Activated CD8-positive, alpha-beta T cell treated with anti-CD3 and anti-CD28 coated beads for 36 hours (primary cell): ENCODE measurements around the gene FBXW5. TPM values are rescaled to one million over a fixed set of nuclear protein-coding genes. Genes with fewer than 3 reads are reported as not detected.

Experiments
- ATAC-seq: fragments of 200-7000 bp; cut with Tn5 transposase; one replicate; pipeline ENCODE4 v1.10.0; 2021; ENCODE audit warnings: mild to moderate bottlenecking, moderate library complexity
- CTCF ChIA-PET: fragments of 350-600 bp; sonication (Branson Sonifier 250); formaldehyde crosslinking; loops from one replicate; lab custom pipeline; 2021; ENCODE audit warnings: antibody characterized with exemption; lab: Charles Lee
- POLR2A ChIA-PET: fragments of 350-600 bp; sonication (Branson Sonifier 250); formaldehyde crosslinking; loops from one replicate; lab custom pipeline; 2021; ENCODE audit warnings: antibody characterized with exemption; lab: Charles Lee
- DNase-seq: peaks from one replicate; pipeline ENCODE4 v3.0.0-alpha.2; 2020
- H3K27ac Mint-ChIP-seq: one replicate; pipeline ENCODE4 v1.8.0; 2021; ENCODE audit warnings: mild to moderate bottlenecking, mixed read lengths
- H3K27me3 Mint-ChIP-seq: one replicate; pipeline ENCODE4 v1.8.0; 2021; ENCODE audit warnings: mixed read lengths
- H3K36me3 Mint-ChIP-seq: one replicate; pipeline ENCODE4 v1.8.0; 2021; ENCODE audit warnings: low read depth, mixed read lengths
- H3K4me1 Mint-ChIP-seq: one replicate; pipeline ENCODE4 v1.8.0; 2021; ENCODE audit warnings: low read depth, mixed read lengths
- H3K4me3 Mint-ChIP-seq: one replicate; pipeline ENCODE4 v1.8.0; 2021; ENCODE audit warnings: mild to moderate bottlenecking, moderate library complexity, mixed read lengths
- H3K9me3 Mint-ChIP-seq: one replicate; pipeline ENCODE4 v1.8.0; 2021; ENCODE audit warnings: mixed read lengths
- CTCF ChIP-seq: fragments of 200-600 bp; IDR thresholded peaks from one replicate; pipeline ENCODE4 v1.8.0; 2022; ENCODE audit warnings: antibody characterized with exemption, mild to moderate bottlenecking
- intact Hi-C: fragments of 100-400 bp; cut with micrococcal nuclease; formaldehyde crosslinking; loops from one replicate; pipeline ENCODE4 v1.10.0; 2022
- total RNA-seq, 2 experiments: library from RNA; stranded (reverse); gene quantifications; one replicate each; pipeline ENCODE4 v1.2.3, GENCODE V29; 2021

The FBXW5 gene
- total RNA-seq, 2 experiments from 2014 or later, result 53.4 to 54.0 TPM

GRCh38 chr9:136899196-136899595, 45.3 kb downstream of the FBXW5 start:
- peaks cover 42% of the 10 kb centered on the region for H3K36me3 Mint-ChIP-seq
- H3K27me3 Mint-ChIP-seq, result no peaks in the 10 kb centered on the region
- no peak overlapping the region for H3K4me3 Mint-ChIP-seq
- peaks cover 43% of the 10 kb centered on the region for H3K4me1 Mint-ChIP-seq
- no peak for ATAC-seq
- ChIA-PET CTCF (interaction anchor here (1.0 to 2.2 kb wide), 2 partner anchors 19 to 57 kb away, joined by 3 to 8 read pairs; partner anchors contain the start of gene AJM1), POLR2A (interaction anchor here (0.7 to 5.1 kb wide), 2 partner anchors 12 to 216 kb away, joined by 3 to 49 read pairs; partner anchors contain the start of gene TRAF2)
- no peaks in the 10 kb centered on the region for H3K9me3 Mint-ChIP-seq
- no peak for TF ChIP-seq CTCF
- peak overlapping the region; percentile 45 for H3K27ac Mint-ChIP-seq
- intact Hi-C loops, result no loop called here
- DNase-seq, result no peak

- CTCF ChIA-PET, result interaction anchor here (1.0 to 2.2 kb wide), 2 partner anchors 20 to 56 kb away, joined by 3 to 8 read pairs; partner anchors contain the start of gene AJM1
- Mint-ChIP-seq H3K9me3 (no peaks in the 10 kb centered on the region), H3K27me3 (no peaks in the 10 kb centered on the region), H3K36me3 (peaks cover 43% of the 10 kb centered on the region), H3K4me1 (peaks cover 45% of the 10 kb centered on the region), H3K4me3 (no peak overlapping the region), H3K27ac (no peak overlapping the region)
- DNase-seq, result no peak
- POLR2A ChIA-PET, result interaction anchor here (5.1 kb wide), 1 partner anchor 11 kb away, joined by 49 read pairs; the partner anchor contains the start of gene TRAF2
- ATAC-seq, result no peak
- TF ChIP-seq CTCF, result no peak
- intact Hi-C loops, result no loop called here
Measured at GRCh38 chr9:136898483-136899100, 45.9 kb downstream of the FBXW5 start.

- Mint-ChIP-seq H3K36me3 (peaks cover 30% of the 10 kb centered on the region), H3K4me3 (no peak overlapping the region), H3K4me1 (peaks cover 29% of the 10 kb centered on the region), H3K27me3 (no peaks in the 10 kb centered on the region), H3K27ac (no peak overlapping the region), H3K9me3 (no peaks in the 10 kb centered on the region)
- intact Hi-C loops, result no loop called here
- ATAC-seq, result no peak
- no peak for TF ChIP-seq CTCF
- POLR2A ChIA-PET, result interaction anchor here (1.9 kb wide), 1 partner anchor 9 kb away, joined by 8 read pairs; the partner anchor contains the start of gene TRAF2
- DNase-seq, result no peak
- CTCF ChIA-PET, result no interaction called here
Measured at GRCh38 chr9:136896027-136896426, 48.5 kb downstream of the FBXW5 start.

GRCh38 chr9:136890661-136891060, 53.9 kb downstream of the FBXW5 start:
- ChIA-PET POLR2A (interaction anchor here (6.6 kb wide), 1 partner anchor 10 kb away, joined by 49 read pairs; no protein-coding TSS in a partner anchor), CTCF (no interaction called here)
- Mint-ChIP-seq H3K27me3 (no peaks in the 10 kb centered on the region), H3K4me3 (no peak overlapping the region), H3K9me3 (no peaks in the 10 kb centered on the region), H3K27ac (no peak overlapping the region), H3K36me3 (peaks cover 34% of the 10 kb centered on the region), H3K4me1 (peaks cover 40% of the 10 kb centered on the region)
- TF ChIP-seq CTCF, result no peak
- ATAC-seq (no peak), DNase-seq (no peak)
- intact Hi-C loops, result no loop called here

Other genes with a start within 250 kb of the FBXW5 start
- gene DIPK1B, start 232.2 kb downstream of the FBXW5 start, total RNA-seq, result under 1 TPM in 1 of 2 experiments, not detected in 1; 0.14 TPM
- 1 to 10 TPM; 2.6 to 3.2 TPM for gene LCN10, start 201.8 kb downstream of the FBXW5 start, total RNA-seq
- not detected for gene LCN6, start 196.2 kb downstream of the FBXW5 start, total RNA-seq
- gene LCN8, start 186.5 kb downstream of the FBXW5 start, total RNA-seq, result not detected
- not detected for gene LCN15, start 180.2 kb downstream of the FBXW5 start, total RNA-seq
- 10 to 100 TPM; 50.6 to 51.1 TPM for gene TMEM141, start 153.4 kb downstream of the FBXW5 start, total RNA-seq
- gene CCDC183, start 148.4 kb downstream of the FBXW5 start, total RNA-seq, result under 1 TPM; 0.20 to 0.34 TPM
- 10 to 100 TPM; 85.6 to 86.6 TPM for gene RABL6, start 136.8 kb downstream of the FBXW5 start, total RNA-seq
- gene AJM1, start 102.3 kb downstream of the FBXW5 start, total RNA-seq, result 1 to 10 TPM; 5.8 to 6.4 TPM
- 100 to 1,000 TPM; 123 to 124 TPM for gene PHPT1, start 95.3 kb downstream of the FBXW5 start, total RNA-seq
- gene MAMDC4, start 92.4 kb downstream of the FBXW5 start, total RNA-seq, result 10 to 100 TPM; 18.5 to 19.1 TPM
- gene EDF1, start 78.4 kb downstream of the FBXW5 start, total RNA-seq, result 100 to 1,000 TPM; 254 to 270 TPM
- 10 to 100 TPM; 34.8 to 40.5 TPM for gene TRAF2, start 58.2 kb downstream of the FBXW5 start, total RNA-seq
- gene C8G, start 505 bp upstream of the FBXW5 start, total RNA-seq, result under 1 TPM in 1 of 2 experiments, not detected in 1; 0.83 TPM
- 1 to 10 TPM; 1.3 to 2.1 TPM for gene LCN12, start 7.5 kb upstream of the FBXW5 start, total RNA-seq
- not detected for gene PTGDS, start 32.8 kb upstream of the FBXW5 start, total RNA-seq
- gene LCNL1, start 38.3 kb upstream of the FBXW5 start, total RNA-seq, result not detected
- gene PAXX, start 47.7 kb upstream of the FBXW5 start, total RNA-seq, result 10 to 100 TPM; 60.5 to 61.8 TPM
- not detected for gene CLIC3, start 51.8 kb upstream of the FBXW5 start, total RNA-seq
- 10 to 100 TPM; 11.8 to 16.2 TPM for gene ABCA2, start 83.5 kb upstream of the FBXW5 start, total RNA-seq
- gene FUT7, start 87.3 kb upstream of the FBXW5 start, total RNA-seq, result under 1 TPM in 1 of 2 experiments, not detected in 1; 0.09 TPM
- 10 to 100 TPM; 18.2 to 21.2 TPM for gene NPDC1, start 101.4 kb upstream of the FBXW5 start, total RNA-seq
- gene ENTPD2, start 109.3 kb upstream of the FBXW5 start, total RNA-seq, result not detected
- gene SAPCD2, start 125.8 kb upstream of the FBXW5 start, total RNA-seq, result 10 to 100 TPM; 13.5 to 13.7 TPM
- 10 to 100 TPM; 49.8 to 50.1 TPM for gene UAP1L1, start 132.8 kb upstream of the FBXW5 start, total RNA-seq
- gene MAN1B1, start 142.2 kb upstream of the FBXW5 start, total RNA-seq, result 10 to 100 TPM; 31.1 to 33.2 TPM
- gene DPP7, start 170.0 kb upstream of the FBXW5 start, total RNA-seq, result 100 to 1,000 TPM; 222 to 227 TPM
- gene GRIN1, start 194.4 kb upstream of the FBXW5 start, total RNA-seq, result not detected
- not detected for gene LRRC26, start 225.3 kb upstream of the FBXW5 start, total RNA-seq
- not detected for gene TMEM210, start 227.3 kb upstream of the FBXW5 start, total RNA-seq
- 10 to 100 TPM; 38.6 to 39.6 TPM for gene ANAPC2, start 243.8 kb upstream of the FBXW5 start, total RNA-seq
- gene SSNA1, start 243.9 kb upstream of the FBXW5 start, total RNA-seq, result 10 to 100 TPM; 53.3 to 58.4 TPM